ENCODE measurements around the gene MTERF4.

DNA sequence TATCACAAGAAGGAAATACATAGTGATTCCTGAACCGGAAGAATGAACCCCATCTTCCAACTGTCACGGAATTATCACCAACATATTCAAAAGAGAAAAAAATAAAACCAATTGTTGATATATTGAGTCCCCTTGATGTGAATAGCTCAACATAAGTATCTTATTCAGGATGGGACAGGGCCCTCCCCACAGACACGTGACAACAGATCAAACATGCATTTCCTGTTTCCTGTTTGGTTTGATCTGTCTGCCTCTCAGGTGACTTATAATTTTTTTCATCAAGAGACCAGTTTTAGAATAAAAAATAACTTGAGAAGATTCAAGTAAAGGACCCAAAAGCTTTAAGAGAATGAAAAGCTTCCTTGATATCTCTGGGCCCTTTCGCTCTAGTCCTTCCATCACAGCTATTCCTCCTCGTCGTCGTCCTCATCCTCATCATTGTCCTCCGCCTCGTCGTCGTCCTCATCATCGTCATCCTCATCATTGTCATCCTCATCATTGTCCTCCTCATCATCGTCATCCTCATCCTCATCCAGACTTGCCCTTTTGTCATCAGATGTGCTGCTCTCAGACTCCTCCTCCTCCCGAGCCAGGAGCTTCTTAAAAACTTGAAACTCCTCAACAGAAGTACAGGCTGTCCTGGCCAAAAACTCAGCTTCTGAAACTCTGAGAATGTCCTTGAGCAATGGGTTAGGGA, 6.3 kb downstream of the MTERF4 start:
- TF ChIP-seq, protein P1, sequence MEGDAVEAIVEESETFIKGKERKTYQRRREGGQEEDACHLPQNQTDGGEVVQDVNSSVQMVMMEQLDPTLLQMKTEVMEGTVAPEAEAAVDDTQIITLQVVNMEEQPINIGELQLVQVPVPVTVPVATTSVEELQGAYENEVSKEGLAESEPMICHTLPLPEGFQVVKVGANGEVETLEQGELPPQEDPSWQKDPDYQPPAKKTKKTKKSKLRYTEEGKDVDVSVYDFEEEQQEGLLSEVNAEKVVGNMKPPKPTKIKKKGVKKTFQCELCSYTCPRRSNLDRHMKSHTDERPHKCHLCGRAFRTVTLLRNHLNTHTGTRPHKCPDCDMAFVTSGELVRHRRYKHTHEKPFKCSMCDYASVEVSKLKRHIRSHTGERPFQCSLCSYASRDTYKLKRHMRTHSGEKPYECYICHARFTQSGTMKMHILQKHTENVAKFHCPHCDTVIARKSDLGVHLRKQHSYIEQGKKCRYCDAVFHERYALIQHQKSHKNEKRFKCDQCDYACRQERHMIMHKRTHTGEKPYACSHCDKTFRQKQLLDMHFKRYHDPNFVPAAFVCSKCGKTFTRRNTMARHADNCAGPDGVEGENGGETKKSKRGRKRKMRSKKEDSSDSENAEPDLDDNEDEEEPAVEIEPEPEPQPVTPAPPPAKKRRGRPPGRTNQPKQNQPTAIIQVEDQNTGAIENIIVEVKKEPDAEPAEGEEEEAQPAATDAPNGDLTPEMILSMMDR (IDR thresholded peaks at IDR 0.05; ENCODE audit: low read length), result no peak
- TF ChIP-seq EZH2phosphoT487 (IDR thresholded peaks at IDR 0.05; ENCODE audit: low read length) (no peak), EZH2 (optimal IDR thresholded peaks at IDR 0.05; ENCODE audit: low read depth, low read length) (no peak)

Data from MM.1S (cell line).